GM18858 (cell line): Measurements from ENCODE around the gene D2HGDH.
"Not testable (repeated sequence)": the region's sequence is repeated elsewhere in the genome, so short reads cannot be mapped to it uniquely, and the experiment has no call there.

Experiments
- ATAC-seq: cut with Tn5 transposase; IDR thresholded peaks from one replicate; pipeline ENCODE4 v1.9.1; 2021; ENCODE audit not compliant: unreplicated experiment

The D2HGDH gene

GRCh38 chr2:241791385-241791784 is 57.0 kb downstream of the D2HGDH start:
- not testable (repeated sequence) for ATAC-seq

GRCh38 chr2:241793385-241793784 is 59.0 kb downstream of the D2HGDH start:
- no peak for ATAC-seq

- ATAC-seq, result no peak
These were observed 59.9 kb downstream of the D2HGDH start for GRCh38 chr2:241794250-241794823.

GRCh38 chr2:241795021-241795999 is 60.9 kb downstream of the D2HGDH start:
- ATAC-seq, result no peak

GRCh38 chr2:241796209-241796608 is 61.8 kb downstream of the D2HGDH start:
- no peak for ATAC-seq

GRCh38 chr2:241796610-241797138 is 62.2 kb downstream of the D2HGDH start:
- ATAC-seq, result no peak

- no peak for ATAC-seq
These were observed 63.1 kb downstream of the D2HGDH start for GRCh38 chr2:241797441-241798080.

GRCh38 chr2:241798081-241798630 is 63.7 kb downstream of the D2HGDH start:
- ATAC-seq, result no peak

- no peak for ATAC-seq
These were observed 64.4 kb downstream of the D2HGDH start for GRCh38 chr2:241798631-241799521.

- no peak for ATAC-seq
These were observed 65.2 kb downstream of the D2HGDH start for GRCh38 chr2:241799522-241800197.

- ATAC-seq, result not testable (repeated sequence)
These were observed 65.9 kb downstream of the D2HGDH start for GRCh38 chr2:241800198-241800903.

- ATAC-seq, result no peak
These were observed 67.4 kb downstream of the D2HGDH start for GRCh38 chr2:241801611-241802420.

GRCh38 chr2:241802421-241803318 is 68.2 kb downstream of the D2HGDH start:
- ATAC-seq, result no peak

GRCh38 chr2:241803387-241804325 is 69.2 kb downstream of the D2HGDH start:
- no peak for ATAC-seq

GRCh38 chr2:241804326-241805229 is 70.1 kb downstream of the D2HGDH start:
- ATAC-seq, result no peak
